LNCAP (cell line): ENCODE results near the gene FBXO31.

Experiments used
- TF ChIP-seq, protein P1 (sequence below): fragments of 450-650 bp; IDR thresholded peaks from 2 replicates; pipeline ENCODE4 v1.5.1; 2017; ENCODE audit warnings: mild to moderate bottlenecking

Gene FBXO31

GRCh38 chr16:87323727-87324410, 59.7 kb downstream of the FBXO31 start:
- TF ChIP-seq, protein P1, sequence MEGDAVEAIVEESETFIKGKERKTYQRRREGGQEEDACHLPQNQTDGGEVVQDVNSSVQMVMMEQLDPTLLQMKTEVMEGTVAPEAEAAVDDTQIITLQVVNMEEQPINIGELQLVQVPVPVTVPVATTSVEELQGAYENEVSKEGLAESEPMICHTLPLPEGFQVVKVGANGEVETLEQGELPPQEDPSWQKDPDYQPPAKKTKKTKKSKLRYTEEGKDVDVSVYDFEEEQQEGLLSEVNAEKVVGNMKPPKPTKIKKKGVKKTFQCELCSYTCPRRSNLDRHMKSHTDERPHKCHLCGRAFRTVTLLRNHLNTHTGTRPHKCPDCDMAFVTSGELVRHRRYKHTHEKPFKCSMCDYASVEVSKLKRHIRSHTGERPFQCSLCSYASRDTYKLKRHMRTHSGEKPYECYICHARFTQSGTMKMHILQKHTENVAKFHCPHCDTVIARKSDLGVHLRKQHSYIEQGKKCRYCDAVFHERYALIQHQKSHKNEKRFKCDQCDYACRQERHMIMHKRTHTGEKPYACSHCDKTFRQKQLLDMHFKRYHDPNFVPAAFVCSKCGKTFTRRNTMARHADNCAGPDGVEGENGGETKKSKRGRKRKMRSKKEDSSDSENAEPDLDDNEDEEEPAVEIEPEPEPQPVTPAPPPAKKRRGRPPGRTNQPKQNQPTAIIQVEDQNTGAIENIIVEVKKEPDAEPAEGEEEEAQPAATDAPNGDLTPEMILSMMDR = no peak

DNA sequence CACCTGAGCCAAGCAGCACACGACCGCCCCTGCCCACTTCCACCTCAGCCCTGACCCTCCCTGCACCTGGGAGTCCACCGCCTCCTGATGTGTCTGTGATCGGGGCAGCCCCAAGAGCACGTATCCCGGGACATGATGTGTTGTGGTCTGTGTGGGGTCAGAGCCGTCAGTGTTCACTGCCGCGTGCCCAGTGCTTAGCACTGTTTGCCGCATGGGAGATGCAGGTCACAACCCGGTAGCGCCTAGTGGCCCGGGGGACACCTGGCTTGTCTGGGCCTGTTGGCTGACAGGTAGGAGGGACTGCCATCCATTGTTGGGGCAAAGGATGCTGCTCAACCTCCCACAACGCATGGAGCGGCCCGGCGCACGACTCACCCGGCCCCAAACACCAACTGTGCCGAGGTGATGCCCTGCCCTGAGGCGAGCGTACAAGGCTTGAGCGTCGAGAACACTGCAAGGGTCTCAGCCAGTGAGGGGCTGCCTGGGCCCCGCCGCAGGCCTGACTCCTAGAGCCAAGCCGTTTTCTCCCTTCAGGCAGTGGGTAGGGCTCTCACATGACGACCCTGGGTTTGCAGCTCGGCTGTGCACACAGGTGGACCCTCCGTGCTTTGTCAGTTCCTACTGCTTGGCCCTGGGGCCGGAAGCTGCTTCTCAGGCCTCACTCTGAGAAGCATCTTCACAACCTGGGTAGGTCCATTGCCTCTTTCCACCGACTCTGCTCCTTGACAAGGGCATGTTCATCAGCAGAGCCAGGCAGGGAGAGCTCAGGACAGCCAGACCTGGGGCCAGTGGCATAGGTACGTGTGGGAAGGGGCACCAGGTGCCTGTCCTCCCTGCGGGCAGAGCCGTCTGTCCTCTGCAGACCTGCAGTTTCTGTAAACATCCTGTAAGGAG, 60.5 kb downstream of the FBXO31 start:
- TF ChIP-seq, protein P1 = no peak

DNA sequence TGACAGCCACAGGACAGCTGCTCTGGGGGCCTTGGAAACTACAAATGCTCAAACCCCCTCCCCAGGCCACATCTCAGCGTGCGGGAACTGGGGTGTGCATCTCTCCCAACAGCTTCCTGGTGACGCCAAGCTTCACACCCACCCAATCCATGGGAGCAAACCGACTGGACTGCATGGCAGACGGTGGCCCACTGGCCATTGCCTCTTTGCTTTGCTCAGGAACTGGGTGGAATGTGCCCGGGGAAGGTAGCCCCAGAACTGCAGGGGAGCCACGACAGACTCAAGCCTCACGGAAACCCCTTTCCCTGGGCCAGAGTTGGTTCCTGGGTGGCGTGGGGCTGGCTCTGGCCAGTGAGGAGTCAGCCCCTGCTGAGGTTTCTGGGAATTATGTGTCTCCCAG, 61.2 kb downstream of the FBXO31 start:
- TF ChIP-seq, protein P1 = no peak

- TF ChIP-seq, protein P1 = no peak
Observed at GRCh38 chr16:87321336-87322107, 62.1 kb downstream of the FBXO31 start.

- TF ChIP-seq, protein P1 = no peak
Observed at GRCh38 chr16:87320510-87321227, 62.9 kb downstream of the FBXO31 start.

GRCh38 chr16:87319997-87320491, 63.5 kb downstream of the FBXO31 start:
- TF ChIP-seq, protein P1 = no peak

- TF ChIP-seq, protein P1 = no peak
Observed at GRCh38 chr16:87319011-87319410, 64.6 kb downstream of the FBXO31 start.
